ENCODE results near the gene SPP2. TPM values are rescaled to one million over a fixed set of nuclear protein-coding genes. Genes with fewer than 3 reads are reported as not detected.

Gene SPP2
- polyA plus RNA-seq, 1 donor: 0.06 TPM

GRCh38 chr2:234022424-234022823 is 28.1 kb upstream of the SPP2 start:
- H3K9me3 ChIP-seq (ENCODE audit: control insufficient read depth, low read depth, low read length): peaks cover 7% of the 10 kb centered on the region
- no peaks in the 10 kb centered on the region for H3K36me3 ChIP-seq (ENCODE audit: control insufficient read depth, insufficient read depth, low read length)
- no CpG with 5 or more reads among the region's 1 CpG for WGBS (ENCODE audit: insufficient coverage, low lambda C conversion rate)
- peaks cover 2% of the 10 kb centered on the region for H3K27me3 ChIP-seq (ENCODE audit: control insufficient read depth, insufficient read depth, low read length)
- no peak overlapping the region for H3K4me3 ChIP-seq (ENCODE audit: low read length)
- H3K27ac ChIP-seq (ENCODE audit: low read length): no peak overlapping the region
- no peaks in the 10 kb centered on the region for H3K4me1 ChIP-seq (ENCODE audit: control insufficient read depth, insufficient read depth, low read length)
- DNase-seq: no peak

- Histone ChIP-seq H3K27ac (ENCODE audit: low read length) (no peak overlapping the region), H3K4me3 (ENCODE audit: low read length) (no peak overlapping the region), H3K36me3 (ENCODE audit: control insufficient read depth, insufficient read depth, low read length) (no peaks in the 10 kb centered on the region), H3K27me3 (ENCODE audit: control insufficient read depth, insufficient read depth, low read length) (peaks cover 2% of the 10 kb centered on the region), H3K9me3 (ENCODE audit: control insufficient read depth, low read depth, low read length) (peaks cover 7% of the 10 kb centered on the region), H3K4me1 (ENCODE audit: control insufficient read depth, insufficient read depth, low read length) (no peaks in the 10 kb centered on the region)
- DNase-seq: no peak
- no CpG with 5 or more reads among the region's 29 CpGs for WGBS (ENCODE audit: insufficient coverage, low lambda C conversion rate)
These were observed 26.2 kb upstream of the SPP2 start for GRCh38 chr2:234024304-234024703.

GRCh38 chr2:234025466-234025865 is 25.0 kb upstream of the SPP2 start:
- Histone ChIP-seq H3K4me1 (ENCODE audit: control insufficient read depth, insufficient read depth, low read length) (no peaks in the 10 kb centered on the region), H3K4me3 (ENCODE audit: low read length) (no peak overlapping the region), H3K27me3 (ENCODE audit: control insufficient read depth, insufficient read depth, low read length) (no peaks in the 10 kb centered on the region), H3K9me3 (ENCODE audit: control insufficient read depth, low read depth, low read length) (peaks cover 7% of the 10 kb centered on the region), H3K36me3 (ENCODE audit: control insufficient read depth, insufficient read depth, low read length) (no peaks in the 10 kb centered on the region), H3K27ac (ENCODE audit: low read length) (no peak overlapping the region)
- no peak for DNase-seq
- WGBS (ENCODE audit: insufficient coverage, low lambda C conversion rate): 80% methylated on average over 1 of the region's 10 CpGs

GRCh38 chr2:234025891-234026401 is 24.6 kb upstream of the SPP2 start:
- Histone ChIP-seq H3K36me3 (ENCODE audit: control insufficient read depth, insufficient read depth, low read length) (no peaks in the 10 kb centered on the region), H3K4me3 (ENCODE audit: low read length) (no peak overlapping the region), H3K4me1 (ENCODE audit: control insufficient read depth, insufficient read depth, low read length) (no peaks in the 10 kb centered on the region), H3K27ac (ENCODE audit: low read length) (no peak overlapping the region), H3K9me3 (ENCODE audit: control insufficient read depth, low read depth, low read length) (peaks cover 7% of the 10 kb centered on the region), H3K27me3 (ENCODE audit: control insufficient read depth, insufficient read depth, low read length) (no peaks in the 10 kb centered on the region)
- no peak for DNase-seq
- WGBS (ENCODE audit: insufficient coverage, low lambda C conversion rate): no CpG with 5 or more reads among the region's 5 CpGs

GRCh38 chr2:234026693-234027254 is 23.7 kb upstream of the SPP2 start:
- Histone ChIP-seq H3K36me3 (ENCODE audit: control insufficient read depth, insufficient read depth, low read length) (no peaks in the 10 kb centered on the region), H3K9me3 (ENCODE audit: control insufficient read depth, low read depth, low read length) (peaks cover 7% of the 10 kb centered on the region), H3K4me3 (ENCODE audit: low read length) (no peak overlapping the region), H3K27ac (ENCODE audit: low read length) (no peak overlapping the region), H3K4me1 (ENCODE audit: control insufficient read depth, insufficient read depth, low read length) (no peaks in the 10 kb centered on the region), H3K27me3 (ENCODE audit: control insufficient read depth, insufficient read depth, low read length) (no peaks in the 10 kb centered on the region)
- no peak for DNase-seq
- WGBS (ENCODE audit: insufficient coverage, low lambda C conversion rate): 89% methylated on average over 6 of the region's 10 CpGs

- WGBS (ENCODE audit: insufficient coverage, low lambda C conversion rate): 100% methylated on average over 1 of the region's 1 CpG
- DNase-seq: no peak
These were observed 22.9 kb upstream of the SPP2 start for GRCh38 chr2:234027641-234028040.

GRCh38 chr2:234029150-234029733 is 21.3 kb upstream of the SPP2 start:
- H3K27ac ChIP-seq (ENCODE audit: low read length): no peak overlapping the region
- DNase-seq: no peak
- H3K4me1 ChIP-seq (ENCODE audit: control insufficient read depth, insufficient read depth, low read length): no peaks in the 10 kb centered on the region
- no peaks in the 10 kb centered on the region for H3K27me3 ChIP-seq (ENCODE audit: control insufficient read depth, insufficient read depth, low read length)
- no peaks in the 10 kb centered on the region for H3K36me3 ChIP-seq (ENCODE audit: control insufficient read depth, insufficient read depth, low read length)
- 100% methylated on average over 1 of the region's 4 CpGs for WGBS (ENCODE audit: insufficient coverage, low lambda C conversion rate)
- peaks cover 5% of the 10 kb centered on the region for H3K9me3 ChIP-seq (ENCODE audit: control insufficient read depth, low read depth, low read length)
- no peak overlapping the region for H3K4me3 ChIP-seq (ENCODE audit: low read length)

More at GRCh38 chr2:234027641-234028040, 22.9 kb upstream of the SPP2 start:
- no peaks in the 10 kb centered on the region for H3K27me3 ChIP-seq (ENCODE audit: control insufficient read depth, insufficient read depth, low read length)
- H3K36me3 ChIP-seq (ENCODE audit: control insufficient read depth, insufficient read depth, low read length): no peaks in the 10 kb centered on the region
- H3K27ac ChIP-seq (ENCODE audit: low read length): no peak overlapping the region
- H3K4me3 ChIP-seq (ENCODE audit: low read length): no peak overlapping the region
- no peaks in the 10 kb centered on the region for H3K4me1 ChIP-seq (ENCODE audit: control insufficient read depth, insufficient read depth, low read length)
- peaks cover 7% of the 10 kb centered on the region for H3K9me3 ChIP-seq (ENCODE audit: control insufficient read depth, low read depth, low read length)

GRCh38 chr2:234031207-234031606 is 19.3 kb upstream of the SPP2 start:
- Histone ChIP-seq H3K27ac (ENCODE audit: low read length) (no peak overlapping the region), H3K9me3 (ENCODE audit: control insufficient read depth, low read depth, low read length) (peaks cover 9% of the 10 kb centered on the region), H3K4me1 (ENCODE audit: control insufficient read depth, insufficient read depth, low read length) (no peaks in the 10 kb centered on the region), H3K36me3 (ENCODE audit: control insufficient read depth, insufficient read depth, low read length) (no peaks in the 10 kb centered on the region), H3K27me3 (ENCODE audit: control insufficient read depth, insufficient read depth, low read length) (no peaks in the 10 kb centered on the region), H3K4me3 (ENCODE audit: low read length) (no peak overlapping the region)
- no CpG with 5 or more reads among the region's 2 CpGs for WGBS (ENCODE audit: insufficient coverage, low lambda C conversion rate)
- no peak for DNase-seq

- H3K27ac ChIP-seq (ENCODE audit: low read length): no peak overlapping the region
- H3K36me3 ChIP-seq (ENCODE audit: control insufficient read depth, insufficient read depth, low read length): no peaks in the 10 kb centered on the region
- DNase-seq: no peak
- H3K4me3 ChIP-seq (ENCODE audit: low read length): no peak overlapping the region
- 100% methylated on average over 1 of the region's 1 CpG for WGBS (ENCODE audit: insufficient coverage, low lambda C conversion rate)
- H3K9me3 ChIP-seq (ENCODE audit: control insufficient read depth, low read depth, low read length): peaks cover 9% of the 10 kb centered on the region
- no peaks in the 10 kb centered on the region for H3K27me3 ChIP-seq (ENCODE audit: control insufficient read depth, insufficient read depth, low read length)
- no peaks in the 10 kb centered on the region for H3K4me1 ChIP-seq (ENCODE audit: control insufficient read depth, insufficient read depth, low read length)
These were observed 18.1 kb upstream of the SPP2 start for GRCh38 chr2:234032279-234032856.

- H3K27ac ChIP-seq (ENCODE audit: low read length): no peak overlapping the region
- no peaks in the 10 kb centered on the region for H3K27me3 ChIP-seq (ENCODE audit: control insufficient read depth, insufficient read depth, low read length)
- no peaks in the 10 kb centered on the region for H3K36me3 ChIP-seq (ENCODE audit: control insufficient read depth, insufficient read depth, low read length)
- H3K4me3 ChIP-seq (ENCODE audit: low read length): no peak overlapping the region
- H3K4me1 ChIP-seq (ENCODE audit: control insufficient read depth, insufficient read depth, low read length): no peaks in the 10 kb centered on the region
- peaks cover 9% of the 10 kb centered on the region for H3K9me3 ChIP-seq (ENCODE audit: control insufficient read depth, low read depth, low read length)
- no CpG with 5 or more reads among the region's 3 CpGs for WGBS (ENCODE audit: insufficient coverage, low lambda C conversion rate)
- no peak for DNase-seq
These were observed 17.3 kb upstream of the SPP2 start for GRCh38 chr2:234033174-234033573.

Data from large intestine (tissue), 3 donors.